VCaP (cell line): ENCODE measurements around the gene FKBP1A.

ENCODE experiments used
- H3K27ac ChIP-seq: fragments of 450-650 bp; 2 replicates; pipeline ENCODE4 v1.5.1; 2017
- CTCF ChIP-seq: fragments of 450-650 bp; conservative IDR thresholded peaks from 2 replicates; pipeline ENCODE4 v1.5.1; 2017; ENCODE audit warnings: mild to moderate bottlenecking, moderate library complexity

The FKBP1A gene

GRCh38 chr20:1341561-1342265, 51.1 kb downstream of the FKBP1A start:
- TF ChIP-seq CTCF: no peak
- no peak overlapping the region for H3K27ac ChIP-seq

- H3K27ac ChIP-seq: no peak overlapping the region
- TF ChIP-seq CTCF: no peak
Observed at GRCh38 chr20:1338801-1339200, 54.1 kb downstream of the FKBP1A start.

GRCh38 chr20:1338096-1338495, 54.8 kb downstream of the FKBP1A start:
- no peak for TF ChIP-seq CTCF

GRCh38 chr20:1337441-1337840, 55.4 kb downstream of the FKBP1A start:
- H3K27ac ChIP-seq: no peak overlapping the region

More at GRCh38 chr20:1338096-1338495, 54.8 kb downstream of the FKBP1A start:
- H3K27ac ChIP-seq: no peak overlapping the region

GRCh38 chr20:1336699-1337367, 56.0 kb downstream of the FKBP1A start:
- no peak overlapping the region for H3K27ac ChIP-seq
- no peak for TF ChIP-seq CTCF

More at GRCh38 chr20:1337441-1337840, 55.4 kb downstream of the FKBP1A start:
- TF ChIP-seq CTCF: no peak

- H3K27ac ChIP-seq: no peak overlapping the region
- no peak for TF ChIP-seq CTCF
Observed at GRCh38 chr20:1335961-1336698, 56.7 kb downstream of the FKBP1A start.

- TF ChIP-seq CTCF: peak; percentile 31
- no peak overlapping the region for H3K27ac ChIP-seq
Observed at GRCh38 chr20:1334761-1335160, 58.1 kb downstream of the FKBP1A start.
